Measurements from ENCODE around the gene LAMTOR1. TPM values are rescaled to one million over a fixed set of nuclear protein-coding genes. Genes with fewer than 3 reads are reported as not detected.
A peak's percentile ranks its signal among the peaks of the same experiment; 100 is the strongest.
"Not testable (repeated sequence)": the region's sequence is repeated elsewhere in the genome, so short reads cannot be mapped to it uniquely, and the experiment has no call there.

The LAMTOR1 gene
- total RNA-seq (2014; rRNA removed; shearing (Covaris generic)) = 185 and 194 TPM in 2 replicates

GRCh38 chr11:72102946-72103753 is at the start of gene LAMTOR1:
TSS of gene LAMTOR1 (minus strand) at chr11:72103297. CDS start at chr11:72103224, 73 bp downstream.
- DNase-seq (ENCODE audit: low spot score) = peak; percentile 98
- in situ Hi-C loops (cut with HindIII; ENCODE audit: low sequenced_read_pairs) = no loop called here

GRCh38 chr11:72150882-72151281 is 47.8 kb upstream of the LAMTOR1 start:
- no peak for DNase-seq (ENCODE audit: low spot score)
- in situ Hi-C loops (cut with HindIII; ENCODE audit: low sequenced_read_pairs) = no loop called here

GRCh38 chr11:72146625-72147024 is 43.5 kb upstream of the LAMTOR1 start:
- DNase-seq (ENCODE audit: low spot score) = no peak
- in situ Hi-C loops (cut with HindIII; ENCODE audit: low sequenced_read_pairs) = no loop called here

GRCh38 chr11:72144807-72145565 is 41.9 kb upstream of the LAMTOR1 start:
- in situ Hi-C loops (cut with HindIII; ENCODE audit: low sequenced_read_pairs) = no loop called here
- no peak for DNase-seq (ENCODE audit: low spot score)

- in situ Hi-C loops (cut with HindIII; ENCODE audit: low sequenced_read_pairs); DNase-seq (ENCODE audit: low spot score): not testable (repeated sequence)
These were observed 39.4 kb upstream of the LAMTOR1 start for GRCh38 chr11:72142543-72142942.

- in situ Hi-C loops (cut with HindIII; ENCODE audit: low sequenced_read_pairs); DNase-seq (ENCODE audit: low spot score): not testable (repeated sequence)
These were observed 39.0 kb upstream of the LAMTOR1 start for GRCh38 chr11:72142086-72142485.

GRCh38 chr11:72141066-72141465 is 38.0 kb upstream of the LAMTOR1 start:
- DNase-seq (ENCODE audit: low spot score) = no peak
- in situ Hi-C loops (cut with HindIII; ENCODE audit: low sequenced_read_pairs) = no loop called here

GRCh38 chr11:72140661-72141060 is 37.6 kb upstream of the LAMTOR1 start:
- DNase-seq (ENCODE audit: low spot score) = no peak
- in situ Hi-C loops (cut with HindIII; ENCODE audit: low sequenced_read_pairs) = no loop called here

- no peak for DNase-seq (ENCODE audit: low spot score)
- in situ Hi-C loops (cut with HindIII; ENCODE audit: low sequenced_read_pairs) = no loop called here
These were observed 36.4 kb upstream of the LAMTOR1 start for GRCh38 chr11:72139500-72139899.

- in situ Hi-C loops (cut with HindIII; ENCODE audit: low sequenced_read_pairs) = no loop called here
These were observed 35.8 kb upstream of the LAMTOR1 start for GRCh38 chr11:72138821-72139390.

GRCh38 chr11:72136684-72137262 is 33.7 kb upstream of the LAMTOR1 start:
- DNase-seq (ENCODE audit: low spot score) = no peak
- in situ Hi-C loops (cut with HindIII; ENCODE audit: low sequenced_read_pairs) = no loop called here

More at GRCh38 chr11:72138821-72139390, 35.8 kb upstream of the LAMTOR1 start:
- DNase-seq (ENCODE audit: low spot score) = no peak

- no peak for DNase-seq (ENCODE audit: low spot score)
- in situ Hi-C loops (cut with HindIII; ENCODE audit: low sequenced_read_pairs) = no loop called here
These were observed 33.0 kb upstream of the LAMTOR1 start for GRCh38 chr11:72135891-72136683.

GRCh38 chr11:72135473-72135872 is 32.4 kb upstream of the LAMTOR1 start, which contains the start of gene FOLR3:
TSS of gene FOLR3 (plus strand) at chr11:72135725. CDS start at chr11:72135953, 228 bp downstream.
- in situ Hi-C loops (cut with HindIII; ENCODE audit: low sequenced_read_pairs); DNase-seq (ENCODE audit: low spot score): not testable (repeated sequence)

GRCh38 chr11:72132646-72133045 is 29.5 kb upstream of the LAMTOR1 start:
- in situ Hi-C loops (cut with HindIII; ENCODE audit: low sequenced_read_pairs) = no loop called here
- no peak for DNase-seq (ENCODE audit: low spot score)

GRCh38 chr11:72129381-72129780 is 26.3 kb upstream of the LAMTOR1 start:
- in situ Hi-C loops (cut with HindIII; ENCODE audit: low sequenced_read_pairs) = no loop called here

GRCh38 chr11:72127923-72128322 is 24.8 kb upstream of the LAMTOR1 start:
- in situ Hi-C loops (cut with HindIII; ENCODE audit: low sequenced_read_pairs) = no loop called here
- no peak for DNase-seq (ENCODE audit: low spot score)

More at GRCh38 chr11:72129381-72129780, 26.3 kb upstream of the LAMTOR1 start:
- DNase-seq (ENCODE audit: low spot score) = no peak

GRCh38 chr11:72125956-72126355 is 22.9 kb upstream of the LAMTOR1 start:
- in situ Hi-C loops (cut with HindIII; ENCODE audit: low sequenced_read_pairs) = no loop called here
- DNase-seq (ENCODE audit: low spot score) = no peak

- DNase-seq (ENCODE audit: low spot score) = no peak
- in situ Hi-C loops (cut with HindIII; ENCODE audit: low sequenced_read_pairs) = no loop called here
These were observed 20.9 kb upstream of the LAMTOR1 start for GRCh38 chr11:72124046-72124445.

All from G401 (cell line).